22Rv1 (cell line): ENCODE measurements around the gene TAOK3.
"Not testable (repeated sequence)": the region's sequence is repeated elsewhere in the genome, so short reads cannot be mapped to it uniquely, and the experiment has no call there.

Experiments used
- H3K27ac ChIP-seq: fragments of 450-650 bp; 2 replicates; pipeline ENCODE4 v1.5.1; 2017
- ZFX ChIP-seq: fragments of 450-650 bp; IDR thresholded peaks from 2 replicates; pipeline ENCODE4 v1.6.1; 2017; ENCODE audit warnings: antibody characterized with exemption, borderline replicate concordance
- TF ChIP-seq, protein P1 (sequence below): fragments of 450-650 bp; IDR thresholded peaks from 2 replicates; pipeline ENCODE4 v1.5.1; 2017; ENCODE audit warnings: mild to moderate bottlenecking

TAOK3 gene

DNA sequence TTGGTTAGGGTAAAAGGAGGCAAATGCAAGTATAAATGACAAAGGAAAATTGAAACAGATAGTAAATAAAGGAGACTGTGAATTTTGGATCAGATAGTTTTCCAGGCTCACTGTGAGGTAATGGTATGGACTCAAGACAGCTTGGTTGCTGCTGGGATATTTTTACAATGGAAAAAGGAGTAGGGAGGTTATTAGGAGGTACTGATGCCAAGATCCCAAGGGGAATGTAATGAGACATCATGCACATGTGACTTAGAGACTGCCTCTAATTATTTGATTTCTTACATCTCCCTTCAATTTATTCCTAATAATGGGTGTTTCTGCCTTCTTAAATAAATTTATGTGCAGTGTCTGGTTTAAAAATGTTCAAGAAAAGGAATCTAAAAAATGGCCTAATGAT lies 56.9 kb downstream of the TAOK3 start:
- no peak for TF ChIP-seq ZFX

DNA sequence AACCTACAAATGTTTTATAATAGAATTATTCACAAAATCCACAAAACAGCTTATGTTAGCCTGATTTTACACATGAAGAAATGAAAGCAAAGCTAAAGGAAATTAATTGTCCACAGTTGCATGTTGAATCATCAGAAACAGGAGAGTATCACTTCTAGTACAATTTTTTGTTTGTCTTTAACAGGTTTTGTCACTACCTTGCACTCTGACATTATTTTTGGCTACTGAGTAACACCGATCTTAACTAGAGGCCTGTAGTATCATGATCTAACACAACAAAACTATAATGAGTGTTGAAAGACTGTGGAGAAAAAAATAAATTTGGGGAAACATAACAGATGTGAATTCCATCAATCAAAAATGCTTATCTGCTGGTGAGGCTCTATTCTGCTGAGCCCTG lies 60.1 kb downstream of the TAOK3 start:
- no peak overlapping the region for H3K27ac ChIP-seq
- TF ChIP-seq, protein P1, sequence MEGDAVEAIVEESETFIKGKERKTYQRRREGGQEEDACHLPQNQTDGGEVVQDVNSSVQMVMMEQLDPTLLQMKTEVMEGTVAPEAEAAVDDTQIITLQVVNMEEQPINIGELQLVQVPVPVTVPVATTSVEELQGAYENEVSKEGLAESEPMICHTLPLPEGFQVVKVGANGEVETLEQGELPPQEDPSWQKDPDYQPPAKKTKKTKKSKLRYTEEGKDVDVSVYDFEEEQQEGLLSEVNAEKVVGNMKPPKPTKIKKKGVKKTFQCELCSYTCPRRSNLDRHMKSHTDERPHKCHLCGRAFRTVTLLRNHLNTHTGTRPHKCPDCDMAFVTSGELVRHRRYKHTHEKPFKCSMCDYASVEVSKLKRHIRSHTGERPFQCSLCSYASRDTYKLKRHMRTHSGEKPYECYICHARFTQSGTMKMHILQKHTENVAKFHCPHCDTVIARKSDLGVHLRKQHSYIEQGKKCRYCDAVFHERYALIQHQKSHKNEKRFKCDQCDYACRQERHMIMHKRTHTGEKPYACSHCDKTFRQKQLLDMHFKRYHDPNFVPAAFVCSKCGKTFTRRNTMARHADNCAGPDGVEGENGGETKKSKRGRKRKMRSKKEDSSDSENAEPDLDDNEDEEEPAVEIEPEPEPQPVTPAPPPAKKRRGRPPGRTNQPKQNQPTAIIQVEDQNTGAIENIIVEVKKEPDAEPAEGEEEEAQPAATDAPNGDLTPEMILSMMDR, result no peak
- no peak for TF ChIP-seq ZFX

More for the DNA sequence above, 56.9 kb downstream of the TAOK3 start:
- H3K27ac ChIP-seq, result no peak overlapping the region

DNA sequence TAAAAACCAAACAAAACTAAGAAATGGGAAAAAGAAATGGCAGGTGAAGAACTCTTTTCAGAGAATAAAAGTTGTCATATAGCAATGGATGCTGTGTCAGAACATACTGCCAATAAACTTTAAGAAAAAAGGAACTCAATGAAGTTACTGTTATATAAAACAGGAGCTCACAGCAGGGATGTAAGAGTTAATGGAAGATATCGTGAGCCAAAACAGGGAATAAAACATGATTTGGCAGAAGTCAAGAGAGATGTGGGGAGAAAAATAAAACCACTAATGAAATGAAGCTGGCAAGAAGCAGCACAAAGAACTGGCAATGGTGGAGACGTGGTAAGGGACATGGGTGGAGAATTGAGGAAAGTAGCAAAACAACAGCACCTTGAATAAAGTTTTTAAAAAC lies 61.0 kb downstream of the TAOK3 start:
- TF ChIP-seq, protein P1, result no peak
- TF ChIP-seq ZFX, result no peak
- H3K27ac ChIP-seq, result no peak overlapping the region

DNA sequence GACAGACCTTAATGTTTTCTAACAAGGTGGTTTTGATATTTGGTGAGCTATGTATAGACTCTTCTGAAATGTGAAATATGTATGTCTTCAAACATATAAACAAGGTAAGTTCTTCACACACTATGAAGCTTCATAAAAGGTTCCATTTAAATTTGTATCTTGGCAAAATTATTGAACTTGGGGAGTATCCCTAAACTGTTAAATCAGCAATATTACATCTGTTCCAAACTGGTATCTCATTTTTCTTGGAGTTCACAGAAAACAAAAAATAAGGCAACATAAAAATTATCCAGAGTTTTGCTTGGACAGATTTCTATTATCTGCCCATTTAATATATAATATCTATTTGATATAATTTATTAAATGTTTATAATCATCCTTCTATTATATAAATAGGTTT lies 62.4 kb downstream of the TAOK3 start:
- TF ChIP-seq, protein P1, result no peak
- TF ChIP-seq ZFX, result no peak
- H3K27ac ChIP-seq, result no peak overlapping the region

DNA sequence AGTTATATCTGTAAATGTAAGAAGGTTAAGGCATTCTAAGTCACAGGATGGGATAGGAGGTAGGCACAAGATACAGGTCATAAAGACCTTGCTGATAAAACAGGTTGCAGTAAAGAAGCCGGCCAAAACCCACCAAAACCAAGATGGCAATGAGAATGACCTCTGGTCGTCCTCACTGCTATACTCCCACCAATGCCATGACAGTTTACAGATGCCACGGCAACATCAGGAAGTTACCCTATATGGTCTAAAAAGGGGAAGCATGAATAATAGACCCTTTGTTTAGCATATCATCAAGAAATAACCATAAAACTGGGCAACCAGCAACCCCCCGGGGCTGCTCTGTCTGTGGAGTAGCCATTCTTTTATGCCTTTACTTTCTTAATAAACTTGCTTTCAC lies 64.7 kb downstream of the TAOK3 start:
- not testable (repeated sequence) for H3K27ac ChIP-seq

DNA sequence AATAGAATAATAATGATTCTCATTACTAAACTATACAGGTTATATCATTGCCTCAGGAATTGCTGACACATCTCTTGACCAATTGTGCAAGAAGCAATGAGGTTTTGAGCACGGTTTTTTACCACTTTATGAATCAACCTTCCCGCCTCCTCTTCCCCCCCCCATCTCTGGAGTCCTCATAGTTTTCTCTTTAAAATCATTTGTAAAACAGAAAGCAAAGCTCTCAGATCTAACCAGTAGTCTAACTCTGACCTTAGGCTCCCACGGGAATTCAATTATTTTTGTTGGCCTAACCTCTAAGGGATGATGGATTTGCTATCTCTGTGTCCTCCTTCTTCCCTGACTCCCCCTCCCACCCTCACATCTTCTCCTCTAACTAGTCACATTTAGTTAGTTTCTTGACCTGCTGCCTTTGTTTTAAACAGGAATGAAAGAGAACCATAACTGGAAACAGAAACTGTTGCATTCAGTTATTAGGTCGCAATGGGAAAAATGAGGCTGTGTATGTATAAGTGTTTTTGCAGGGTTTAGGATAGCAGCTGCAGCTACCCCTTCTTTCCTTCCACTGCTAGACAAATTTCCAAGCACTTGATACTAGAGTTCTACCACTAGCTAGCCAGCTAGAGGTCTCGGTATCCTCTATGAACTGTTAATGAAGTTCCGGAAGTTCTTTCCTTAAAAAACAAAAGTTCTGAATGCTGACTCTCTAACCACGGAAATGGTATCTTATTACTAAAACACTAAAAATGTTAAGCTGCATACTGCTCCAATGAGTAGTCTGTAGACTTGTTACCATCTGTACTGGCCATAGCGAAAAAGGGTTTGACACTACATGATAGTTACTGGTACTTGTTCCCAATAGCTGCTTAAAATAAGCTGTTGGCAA lies 65.4 kb downstream of the TAOK3 start:
- no peak for TF ChIP-seq ZFX
- TF ChIP-seq, protein P1, result no peak
- no peak overlapping the region for H3K27ac ChIP-seq

DNA sequence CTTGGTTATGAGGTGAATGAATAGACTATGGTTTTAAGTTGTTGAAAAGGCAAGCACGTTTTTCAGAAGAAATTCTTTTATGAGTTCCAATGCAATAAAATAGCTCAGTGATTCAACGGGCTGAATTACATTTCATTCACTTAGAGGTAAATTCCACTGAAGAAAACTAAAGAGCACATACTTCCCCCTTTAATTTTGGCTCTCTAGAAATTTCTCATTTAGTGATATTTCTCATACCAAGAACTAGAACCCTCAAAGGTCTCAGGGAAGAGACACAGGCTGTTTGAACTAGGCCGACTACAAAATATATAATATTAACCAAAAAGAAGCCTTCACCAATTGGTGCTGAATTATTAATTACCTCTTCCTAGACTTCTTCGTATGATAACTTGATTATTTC lies 68.6 kb downstream of the TAOK3 start:
- no peak overlapping the region for H3K27ac ChIP-seq
- TF ChIP-seq, protein P1, result no peak
- TF ChIP-seq ZFX, result no peak

DNA sequence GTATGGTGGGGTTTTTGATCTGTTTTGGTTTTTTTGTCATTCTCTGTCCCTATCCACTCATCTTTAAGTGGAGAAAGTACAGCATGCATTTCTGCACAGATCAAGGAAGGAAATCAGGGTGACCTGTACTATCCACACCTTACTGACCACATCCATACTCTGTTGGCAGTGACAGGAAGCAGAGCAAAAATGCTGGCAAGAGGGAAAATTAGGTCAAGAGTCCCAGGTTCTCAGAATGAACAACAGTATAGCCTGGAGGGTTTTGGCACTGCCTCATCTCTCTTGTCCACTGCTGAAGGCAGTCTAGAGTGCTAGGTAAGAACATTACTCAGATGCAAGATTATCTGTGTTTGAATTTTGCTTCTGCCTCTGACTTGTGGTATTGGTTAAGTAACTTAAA lies 70.7 kb downstream of the TAOK3 start:
- no peak for TF ChIP-seq ZFX
- TF ChIP-seq, protein P1, result no peak
- H3K27ac ChIP-seq, result no peak overlapping the region
